ENCODE data around the gene SPRY1. TPM values are rescaled to one million over a fixed set of nuclear protein-coding genes. Genes with fewer than 3 reads are reported as not detected.

The SPRY1 gene
- total RNA-seq, 1 experiment from 2014 or later = 38.5 TPM

DNA sequence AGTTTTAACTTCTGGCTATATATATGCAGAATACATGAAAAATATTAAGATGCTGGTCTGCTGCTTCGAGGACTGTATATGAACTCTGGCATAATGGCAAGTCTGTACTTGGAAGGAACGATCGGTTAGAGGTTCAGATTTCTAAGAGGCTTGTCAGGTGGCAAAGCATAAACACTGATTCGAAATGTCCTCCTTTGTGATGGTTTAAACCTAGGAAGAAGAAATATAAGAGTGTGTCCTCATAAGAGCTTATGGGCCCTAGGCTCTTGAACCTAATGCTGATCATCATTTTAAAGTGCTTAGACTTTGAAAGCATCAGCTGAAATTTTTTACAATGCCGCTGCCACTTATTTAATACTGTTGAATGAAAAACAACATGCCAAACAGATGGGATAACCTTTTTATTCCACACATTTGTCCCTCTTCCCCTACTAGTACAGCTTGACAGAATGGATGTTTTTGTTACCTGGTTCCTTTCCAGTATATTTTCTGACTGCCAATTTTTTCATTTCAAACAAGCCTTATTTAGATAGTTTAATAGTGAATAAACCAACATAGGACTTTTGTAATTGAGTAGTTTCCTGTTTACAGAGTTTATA, 8.8 kb downstream of the SPRY1 start:
- intact Hi-C loops (cut with micrococcal nuclease; ENCODE audit: unreplicated experiment) = no loop called here
- CTCF ChIA-PET = no interaction called here
- BruUV-seq (replicated peaks) = no TSS peak
- DNase-seq = no peak
- peaks cover 24% of the 10 kb centered on the region for H3K4me1 Mint-ChIP-seq (ENCODE audit: low read depth, unreplicated experiment)
- peaks cover 43% of the 10 kb centered on the region for H3K36me3 Mint-ChIP-seq (ENCODE audit: insufficient read depth, unreplicated experiment)
- H3K27ac Mint-ChIP-seq (ENCODE audit: unreplicated experiment) = no peak overlapping the region
- H3K27me3 Mint-ChIP-seq (ENCODE audit: unreplicated experiment) = no peaks in the 10 kb centered on the region
- TF ChIP-seq, protein P1, sequence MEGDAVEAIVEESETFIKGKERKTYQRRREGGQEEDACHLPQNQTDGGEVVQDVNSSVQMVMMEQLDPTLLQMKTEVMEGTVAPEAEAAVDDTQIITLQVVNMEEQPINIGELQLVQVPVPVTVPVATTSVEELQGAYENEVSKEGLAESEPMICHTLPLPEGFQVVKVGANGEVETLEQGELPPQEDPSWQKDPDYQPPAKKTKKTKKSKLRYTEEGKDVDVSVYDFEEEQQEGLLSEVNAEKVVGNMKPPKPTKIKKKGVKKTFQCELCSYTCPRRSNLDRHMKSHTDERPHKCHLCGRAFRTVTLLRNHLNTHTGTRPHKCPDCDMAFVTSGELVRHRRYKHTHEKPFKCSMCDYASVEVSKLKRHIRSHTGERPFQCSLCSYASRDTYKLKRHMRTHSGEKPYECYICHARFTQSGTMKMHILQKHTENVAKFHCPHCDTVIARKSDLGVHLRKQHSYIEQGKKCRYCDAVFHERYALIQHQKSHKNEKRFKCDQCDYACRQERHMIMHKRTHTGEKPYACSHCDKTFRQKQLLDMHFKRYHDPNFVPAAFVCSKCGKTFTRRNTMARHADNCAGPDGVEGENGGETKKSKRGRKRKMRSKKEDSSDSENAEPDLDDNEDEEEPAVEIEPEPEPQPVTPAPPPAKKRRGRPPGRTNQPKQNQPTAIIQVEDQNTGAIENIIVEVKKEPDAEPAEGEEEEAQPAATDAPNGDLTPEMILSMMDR (IDR thresholded peaks at IDR 0.05; ENCODE audit: unreplicated experiment) = no peak
- no peak overlapping the region for H3K4me3 Mint-ChIP-seq (ENCODE audit: low read depth, unreplicated experiment)
- no peaks in the 10 kb centered on the region for H3K9me3 Mint-ChIP-seq (ENCODE audit: low read depth, unreplicated experiment)

DNA sequence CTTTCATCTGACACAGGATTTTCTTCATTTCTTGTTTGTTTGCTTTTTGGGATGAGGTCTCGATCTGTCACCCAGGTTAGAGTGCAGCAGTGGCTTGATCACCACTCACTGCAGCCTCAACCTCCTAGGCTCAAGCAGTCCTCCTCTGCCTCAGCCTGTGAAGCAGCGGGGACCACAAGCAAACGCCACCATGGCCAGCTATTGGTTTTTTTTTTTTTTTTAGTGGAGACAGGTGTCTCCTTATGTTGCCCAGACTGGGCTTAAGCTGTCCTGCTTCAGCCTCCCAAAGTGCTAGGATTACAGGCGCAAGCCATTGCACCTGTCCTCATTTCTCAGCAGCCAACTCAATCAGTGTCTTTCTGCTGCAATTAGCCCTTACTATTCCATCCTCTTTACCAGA, 10.3 kb downstream of the SPRY1 start:
- H3K36me3 Mint-ChIP-seq (ENCODE audit: insufficient read depth, unreplicated experiment) = peaks cover 33% of the 10 kb centered on the region
- intact Hi-C loops (cut with micrococcal nuclease; ENCODE audit: unreplicated experiment) = no loop called here
- BruUV-seq (replicated peaks) = no TSS peak
- H3K27me3 Mint-ChIP-seq (ENCODE audit: unreplicated experiment) = no peaks in the 10 kb centered on the region
- TF ChIP-seq, protein P1 (IDR thresholded peaks at IDR 0.05; ENCODE audit: unreplicated experiment) = no peak
- H3K27ac Mint-ChIP-seq (ENCODE audit: unreplicated experiment) = no peak overlapping the region
- peaks cover 19% of the 10 kb centered on the region for H3K4me1 Mint-ChIP-seq (ENCODE audit: low read depth, unreplicated experiment)
- H3K9me3 Mint-ChIP-seq (ENCODE audit: low read depth, unreplicated experiment) = no peaks in the 10 kb centered on the region
- no peak overlapping the region for H3K4me3 Mint-ChIP-seq (ENCODE audit: low read depth, unreplicated experiment)
- no peak for DNase-seq
- CTCF ChIA-PET = interaction anchor here (0.6 to 0.7 kb wide), 2 partner anchors 40 to 54 kb away, joined by 3 to 5 read pairs; no protein-coding TSS in a partner anchor

DNA sequence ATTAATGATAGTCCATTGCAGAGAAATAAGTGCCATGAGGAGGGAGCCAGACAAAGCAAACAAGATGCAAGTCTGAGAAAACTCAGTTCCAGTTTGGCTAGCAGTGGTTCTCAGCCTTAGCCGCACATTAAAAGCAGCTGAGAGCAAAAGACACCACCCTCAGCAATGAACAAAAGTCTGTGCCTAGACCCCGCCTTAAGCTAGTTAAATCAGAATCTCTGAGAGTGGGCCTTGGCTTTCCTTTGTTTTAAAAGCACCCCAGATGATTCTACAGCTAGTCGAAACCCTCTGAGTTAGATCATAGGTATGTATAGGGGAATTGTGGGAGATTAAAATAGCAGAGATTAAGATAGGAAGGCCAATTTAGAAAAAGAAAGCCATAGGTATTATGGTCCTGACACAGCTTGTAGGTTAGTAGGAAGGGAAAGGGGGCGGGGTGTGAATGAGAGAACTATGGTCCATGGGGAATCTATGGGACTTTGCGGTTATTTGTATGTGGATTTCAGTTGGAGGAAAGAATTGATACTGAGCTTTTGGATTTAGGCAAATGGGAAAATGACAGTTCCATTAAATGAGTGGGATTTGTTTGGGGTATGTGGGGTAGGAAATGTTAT, 12.0 kb downstream of the SPRY1 start:
- TF ChIP-seq, protein P1 (IDR thresholded peaks at IDR 0.05; ENCODE audit: unreplicated experiment) = no peak
- intact Hi-C loops (cut with micrococcal nuclease; ENCODE audit: unreplicated experiment) = no loop called here
- Mint-ChIP-seq H3K9me3 (ENCODE audit: low read depth, unreplicated experiment) (no peaks in the 10 kb centered on the region), H3K27ac (ENCODE audit: unreplicated experiment) (no peak overlapping the region), H3K27me3 (ENCODE audit: unreplicated experiment) (no peaks in the 10 kb centered on the region), H3K36me3 (ENCODE audit: insufficient read depth, unreplicated experiment) (peaks cover 29% of the 10 kb centered on the region), H3K4me3 (ENCODE audit: low read depth, unreplicated experiment) (no peak overlapping the region), H3K4me1 (ENCODE audit: low read depth, unreplicated experiment) (peaks cover 21% of the 10 kb centered on the region)
- BruUV-seq (replicated peaks) = no TSS peak
- CTCF ChIA-PET = interaction anchor here (0.9 kb wide), 1 partner anchor 28 kb away, joined by 4 read pairs; no protein-coding TSS in a partner anchor
- no peak for DNase-seq

DNA sequence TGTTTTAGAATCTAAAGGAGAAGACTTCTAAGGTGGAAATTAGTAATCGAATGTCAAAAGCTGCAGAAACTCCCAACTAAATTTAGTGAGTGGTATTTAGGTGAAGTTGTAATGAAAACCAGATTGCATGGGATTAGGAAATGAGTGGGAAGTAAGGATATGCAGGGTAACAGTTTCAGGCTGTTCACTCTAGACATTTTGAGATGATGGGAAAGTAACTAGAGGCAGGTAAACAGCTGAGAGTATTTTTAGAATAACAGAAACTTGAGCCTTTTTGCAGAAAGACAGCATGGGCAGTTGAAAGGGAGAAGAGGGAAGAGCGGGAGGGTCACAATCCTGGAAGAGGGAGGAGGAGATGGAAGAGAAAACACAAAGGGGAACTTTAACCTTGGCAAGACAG, 12.7 kb downstream of the SPRY1 start:
- DNase-seq = no peak
- Mint-ChIP-seq H3K4me1 (ENCODE audit: low read depth, unreplicated experiment) (peaks cover 21% of the 10 kb centered on the region), H3K4me3 (ENCODE audit: low read depth, unreplicated experiment) (no peak overlapping the region), H3K27me3 (ENCODE audit: unreplicated experiment) (no peaks in the 10 kb centered on the region), H3K36me3 (ENCODE audit: insufficient read depth, unreplicated experiment) (peaks cover 22% of the 10 kb centered on the region), H3K27ac (ENCODE audit: unreplicated experiment) (no peak overlapping the region), H3K9me3 (ENCODE audit: low read depth, unreplicated experiment) (no peaks in the 10 kb centered on the region)
- TF ChIP-seq, protein P1 (IDR thresholded peaks at IDR 0.05; ENCODE audit: unreplicated experiment) = no peak
- intact Hi-C loops (cut with micrococcal nuclease; ENCODE audit: unreplicated experiment) = no loop called here
- BruUV-seq (replicated peaks) = no TSS peak
- CTCF ChIA-PET = interaction anchor here (0.9 to 1.4 kb wide), 2 partner anchors 10 to 27 kb away, joined by 3 to 4 read pairs; no protein-coding TSS in a partner anchor

Data from Calu3 (cell line).